Skin of body (tissue), 2 donors: Measurements from ENCODE around the gene PDZRN3. TPM values are rescaled to one million over a fixed set of nuclear protein-coding genes. Genes with fewer than 3 reads are reported as not detected.

ENCODE experiments used
- DNase-seq: peaks from one replicate; lab custom pipeline; 2025; lab: John Stamatoyannopoulos, UW
- total RNA-seq: library from RNA; depleted of rRNA; stranded (reverse); fragments of >200 nt; gene quantifications from one replicate; pipeline ENCODE4 v1.2.3, GENCODE V29; 2014

PDZRN3 gene
- total RNA-seq, 1 donor from 2014 or later = 66.5 TPM

DNA sequence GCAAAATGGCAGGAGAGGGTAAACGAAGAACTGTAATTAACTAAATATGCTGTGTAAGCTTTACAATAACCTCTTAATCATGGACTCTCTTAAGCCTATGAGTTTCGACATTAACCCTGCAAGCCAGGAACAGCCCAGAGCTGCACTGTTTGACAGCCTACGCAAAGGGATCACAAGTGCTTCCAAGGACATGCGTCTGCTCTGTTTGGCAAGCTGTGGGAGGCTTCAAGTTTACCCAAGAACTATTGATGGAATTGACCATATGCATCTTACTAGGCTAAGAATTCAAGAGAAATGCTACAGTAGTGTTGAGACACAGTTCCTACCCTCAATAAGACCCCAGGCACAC is 66.0 kb downstream of the PDZRN3 start:
- DNase-seq = no peak

DNA sequence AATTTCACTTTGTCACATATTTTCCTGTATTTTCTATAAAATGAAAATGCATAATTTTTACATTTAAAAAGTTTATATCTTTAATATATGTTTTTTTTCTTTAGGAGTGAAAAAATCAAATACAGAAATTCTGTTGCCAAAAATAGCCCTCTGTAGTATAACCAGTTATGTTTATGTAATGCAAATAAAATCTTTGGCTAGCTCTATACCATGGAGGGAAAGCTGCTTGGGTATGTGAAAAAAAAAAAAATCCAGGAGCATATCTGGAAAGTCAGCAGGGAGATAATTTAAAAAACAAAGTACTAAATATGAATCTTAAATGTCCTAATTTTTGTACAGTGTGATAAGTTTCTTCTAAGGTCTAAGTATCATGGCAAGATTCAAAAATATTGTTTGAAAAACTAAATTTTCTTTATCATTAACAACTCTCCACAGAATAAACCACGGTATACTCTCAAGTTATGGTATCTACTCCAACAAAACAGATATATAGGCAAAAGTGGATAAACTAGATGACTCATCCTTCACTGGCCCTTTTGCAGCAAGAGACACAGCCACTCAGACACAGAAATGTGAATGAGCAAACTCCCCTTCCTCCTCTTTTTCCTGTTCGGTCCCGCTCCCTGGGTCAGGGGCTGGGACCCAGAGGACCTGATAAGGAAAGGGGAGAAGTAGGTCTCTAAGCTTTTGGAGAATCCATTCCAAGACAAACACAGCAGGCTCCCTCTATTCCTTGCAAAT is 66.6 kb downstream of the PDZRN3 start:
- no peak for DNase-seq

DNA sequence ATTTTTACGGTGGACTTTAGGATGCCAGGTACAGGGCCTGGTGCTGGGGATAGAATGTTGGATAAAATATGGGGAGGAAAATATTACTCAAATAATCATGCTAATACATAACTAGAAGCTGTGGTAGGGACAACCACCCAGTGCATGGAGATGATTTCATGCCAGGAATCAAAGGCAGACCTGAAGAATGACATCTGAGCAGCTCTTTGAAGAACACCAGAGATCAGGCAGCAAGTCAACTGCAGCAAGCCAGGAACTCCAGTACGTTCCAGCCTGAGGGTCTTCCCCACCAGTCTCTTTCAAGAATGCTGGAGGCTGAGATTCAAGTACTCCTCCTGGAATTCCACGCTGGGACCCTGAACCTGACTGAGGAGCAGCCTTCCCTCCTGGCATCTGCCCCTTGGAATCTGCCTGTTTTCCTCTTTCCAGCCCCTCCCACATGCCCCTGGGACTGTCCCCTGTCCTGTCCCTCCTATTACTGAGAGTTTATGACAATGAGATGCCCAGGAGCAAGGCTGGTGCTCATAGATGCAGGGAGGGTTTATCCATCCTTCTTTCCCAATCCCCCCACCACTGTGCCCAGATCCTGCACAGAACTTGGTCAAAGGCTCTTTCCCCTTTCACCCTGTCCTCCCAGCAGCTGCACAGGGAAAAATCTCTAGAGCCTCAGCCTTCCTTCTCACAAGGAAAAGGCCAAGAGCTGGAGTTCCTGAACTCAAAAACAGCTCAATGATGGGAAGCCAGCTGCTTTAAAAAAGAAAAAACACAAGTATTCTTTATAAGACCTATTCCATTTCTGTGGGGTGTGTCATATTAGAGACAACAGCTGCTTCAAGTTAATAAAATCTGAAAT is 68.0 kb downstream of the PDZRN3 start:
- no peak for DNase-seq

DNA sequence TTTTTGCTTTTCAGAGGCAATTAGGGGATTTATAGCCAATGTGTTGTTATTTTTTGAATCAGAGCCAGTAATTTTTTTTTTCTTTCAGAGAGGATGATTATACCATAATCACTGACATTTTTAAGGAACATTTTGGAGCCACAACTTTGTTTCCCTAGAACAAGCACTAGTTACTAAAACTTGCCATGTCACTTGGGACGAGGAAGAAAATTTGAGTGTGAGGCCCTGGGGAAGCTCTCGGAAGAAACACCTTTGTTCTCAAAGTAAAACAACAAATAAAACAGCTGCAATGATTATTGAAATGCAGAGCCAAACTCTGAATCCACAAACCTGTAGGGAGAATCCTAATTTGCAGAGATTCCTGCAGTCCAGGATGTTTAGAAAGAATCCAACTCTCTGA is 69.7 kb downstream of the PDZRN3 start:
- DNase-seq = no peak

DNA sequence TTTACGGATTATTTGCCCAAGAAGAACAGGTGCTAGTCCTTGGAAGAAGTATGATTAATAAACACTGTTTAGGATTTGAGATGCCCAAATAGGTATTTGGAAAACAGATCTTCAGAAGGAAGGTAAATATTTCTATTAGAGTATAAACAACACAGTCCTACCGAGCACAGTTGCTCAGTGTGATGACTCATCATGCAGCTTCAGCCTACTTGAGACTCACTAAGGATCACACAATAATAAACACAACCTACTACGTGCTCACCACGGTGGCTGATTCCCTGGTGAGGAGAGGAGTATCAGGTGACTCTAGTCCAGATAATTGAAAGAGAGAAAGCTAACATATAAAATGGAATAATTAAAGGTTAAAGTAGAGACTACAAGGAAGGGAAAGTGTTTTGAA is 72.0 kb downstream of the PDZRN3 start:
- DNase-seq = no peak

DNA sequence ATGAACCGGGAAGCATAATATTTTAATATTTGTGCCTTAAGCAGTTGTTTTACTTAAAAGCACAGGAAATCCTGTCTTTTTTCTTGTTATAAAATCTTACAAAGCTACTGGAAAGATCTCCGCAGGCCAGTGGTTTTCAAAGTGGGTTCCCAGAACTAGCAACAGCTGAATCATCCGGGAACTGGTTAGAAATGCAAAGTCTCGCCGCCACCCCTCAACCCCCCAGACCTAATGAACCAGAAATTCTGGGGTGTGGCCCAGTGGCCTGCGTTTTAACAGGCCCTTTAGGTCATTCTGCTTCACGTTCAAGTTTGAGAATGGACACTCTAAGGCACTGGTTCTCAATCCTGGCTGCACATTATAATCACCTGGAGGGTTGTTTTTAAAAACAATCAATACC is 74.7 kb downstream of the PDZRN3 start:
- no peak for DNase-seq

DNA sequence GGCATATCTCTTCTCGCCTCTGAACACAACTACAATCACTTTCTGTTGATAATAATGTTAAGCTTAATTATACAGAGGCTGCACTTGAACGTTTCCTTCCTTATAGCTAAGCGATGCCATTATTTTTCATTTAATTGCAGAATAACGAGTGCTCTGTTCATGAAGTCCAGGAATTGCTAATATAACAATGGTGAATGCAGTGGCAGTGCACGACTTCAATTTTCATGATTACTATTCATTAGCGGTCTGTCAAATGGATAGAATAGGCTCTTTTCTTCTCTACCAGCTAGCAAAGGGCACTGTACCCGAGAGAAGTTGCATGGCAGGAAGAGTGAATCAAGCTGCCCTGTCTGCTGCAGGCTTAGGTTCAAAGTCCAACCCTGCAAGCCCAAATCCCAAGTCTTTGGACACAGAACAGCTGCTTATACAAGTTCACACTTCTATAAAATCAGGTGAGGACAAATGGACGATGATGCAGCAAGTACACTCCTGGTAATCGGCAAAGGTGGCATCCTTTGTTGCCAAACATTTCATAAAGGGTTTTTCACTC is 75.6 kb downstream of the PDZRN3 start:
- no peak for DNase-seq

DNA sequence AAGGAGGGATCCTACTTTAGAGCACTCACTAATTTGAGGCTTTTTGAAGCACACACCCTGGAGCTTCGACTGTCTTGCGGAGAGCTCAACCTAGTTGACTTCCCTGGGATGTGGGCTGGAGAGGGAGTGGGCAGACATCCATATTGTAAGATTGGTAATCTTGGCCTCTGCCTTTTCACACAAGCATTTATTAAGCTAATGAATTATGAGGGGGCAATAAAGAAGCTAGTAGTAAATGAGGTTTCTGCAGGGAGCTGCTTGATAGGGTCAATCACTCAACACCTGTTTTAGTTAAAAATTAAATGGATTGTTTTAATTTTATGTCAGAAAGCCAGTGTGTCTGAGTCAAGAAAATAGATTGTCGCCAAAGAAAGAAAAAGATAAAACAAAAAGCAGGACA is 76.3 kb downstream of the PDZRN3 start:
- DNase-seq = no peak

DNA sequence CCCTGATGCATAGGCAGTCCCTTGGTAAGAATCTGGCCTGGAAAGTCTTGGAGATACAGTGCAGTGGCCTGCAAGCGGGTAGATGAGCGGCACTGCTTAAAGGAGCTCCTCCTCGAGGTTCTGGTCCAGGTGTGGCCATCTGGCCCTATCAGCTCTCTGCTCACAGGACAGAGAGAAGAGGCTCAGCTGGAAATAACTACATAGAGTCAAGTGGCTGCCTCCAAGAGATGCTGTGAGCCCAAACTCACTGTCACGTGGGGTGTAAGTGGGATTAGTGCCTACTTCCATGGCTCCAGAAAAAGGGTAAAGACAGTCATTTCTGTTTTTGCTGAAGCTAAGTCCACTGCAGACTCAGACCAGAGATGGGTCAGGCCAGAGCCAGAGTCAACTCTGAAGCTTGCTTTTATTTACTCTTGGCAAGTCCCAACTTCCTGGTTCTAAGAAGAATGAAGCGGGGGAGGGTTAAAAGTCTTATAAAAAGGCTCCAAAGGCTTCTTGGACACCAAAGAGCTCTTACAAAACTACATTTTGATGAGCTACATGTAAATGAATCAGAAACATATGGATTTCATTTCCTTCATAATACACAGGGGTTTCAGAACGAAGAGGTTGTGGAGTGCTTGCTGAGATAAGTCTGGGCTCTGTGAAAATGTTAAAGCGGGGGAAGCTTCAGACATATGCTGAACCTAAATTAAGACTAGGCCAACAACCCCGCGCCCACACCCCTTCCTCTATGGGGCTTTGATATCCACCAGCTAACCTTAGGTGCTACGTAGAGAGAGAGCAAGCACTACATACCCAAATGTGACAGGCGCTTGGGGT is 77.1 kb downstream of the PDZRN3 start:
- peak; percentile 94 for DNase-seq

DNA sequence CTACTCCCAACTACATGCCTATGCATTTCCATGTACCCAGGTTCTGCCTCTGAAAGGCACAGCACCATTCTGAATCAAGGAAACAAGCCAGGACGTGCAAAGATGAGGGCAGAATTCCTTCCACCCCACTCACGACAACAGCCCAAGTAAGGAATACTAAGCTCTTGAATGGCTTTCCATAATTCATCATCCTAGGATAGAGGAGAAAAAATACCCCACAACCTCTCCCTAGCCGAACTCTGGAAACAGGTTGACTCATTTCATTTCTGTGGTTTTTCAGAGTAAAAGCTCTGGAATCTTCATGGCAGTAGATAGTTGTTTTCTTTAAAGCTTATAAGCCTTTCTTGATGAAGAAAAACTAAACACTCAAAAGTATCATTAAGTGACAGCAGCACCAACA is 77.8 kb downstream of the PDZRN3 start:
- no peak for DNase-seq

DNA sequence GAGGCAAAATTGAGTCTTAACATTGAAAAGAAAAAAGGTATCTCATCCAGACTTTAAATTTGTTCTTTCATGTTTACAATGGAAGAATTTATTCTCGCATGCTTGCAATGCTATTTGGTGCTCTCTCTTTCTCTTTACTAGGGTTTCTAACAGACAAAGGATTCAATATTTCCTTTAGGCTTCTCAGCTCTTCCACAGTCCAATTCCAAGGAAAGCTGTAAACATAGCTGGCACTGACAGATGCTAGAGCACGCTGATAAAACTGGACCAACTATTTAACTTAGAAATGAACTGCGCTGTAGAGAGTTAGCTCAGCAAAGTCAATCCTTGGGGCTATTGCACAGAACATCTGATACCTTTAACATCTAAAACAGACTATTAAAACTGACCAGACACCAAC is 81.3 kb downstream of the PDZRN3 start:
- DNase-seq = no peak

DNA sequence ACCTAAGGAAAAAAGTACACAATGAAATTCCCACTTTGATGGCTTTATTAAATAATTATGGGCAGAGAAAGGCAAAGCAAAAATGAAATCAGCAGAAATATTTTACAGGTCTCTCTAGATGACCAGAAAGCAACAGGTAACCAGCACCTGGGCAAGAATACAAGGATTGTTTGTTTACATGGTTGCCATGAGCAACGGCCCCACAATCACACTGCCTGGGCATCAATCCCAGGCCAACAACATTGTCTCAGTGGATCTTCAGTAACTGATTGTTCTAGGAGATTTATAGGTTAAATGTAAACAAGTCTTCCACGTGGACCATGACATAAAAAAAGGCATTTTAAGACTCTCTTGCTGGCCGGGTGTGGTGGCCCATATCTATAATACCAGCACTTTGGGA is 82.6 kb downstream of the PDZRN3 start:
- no peak for DNase-seq

DNA sequence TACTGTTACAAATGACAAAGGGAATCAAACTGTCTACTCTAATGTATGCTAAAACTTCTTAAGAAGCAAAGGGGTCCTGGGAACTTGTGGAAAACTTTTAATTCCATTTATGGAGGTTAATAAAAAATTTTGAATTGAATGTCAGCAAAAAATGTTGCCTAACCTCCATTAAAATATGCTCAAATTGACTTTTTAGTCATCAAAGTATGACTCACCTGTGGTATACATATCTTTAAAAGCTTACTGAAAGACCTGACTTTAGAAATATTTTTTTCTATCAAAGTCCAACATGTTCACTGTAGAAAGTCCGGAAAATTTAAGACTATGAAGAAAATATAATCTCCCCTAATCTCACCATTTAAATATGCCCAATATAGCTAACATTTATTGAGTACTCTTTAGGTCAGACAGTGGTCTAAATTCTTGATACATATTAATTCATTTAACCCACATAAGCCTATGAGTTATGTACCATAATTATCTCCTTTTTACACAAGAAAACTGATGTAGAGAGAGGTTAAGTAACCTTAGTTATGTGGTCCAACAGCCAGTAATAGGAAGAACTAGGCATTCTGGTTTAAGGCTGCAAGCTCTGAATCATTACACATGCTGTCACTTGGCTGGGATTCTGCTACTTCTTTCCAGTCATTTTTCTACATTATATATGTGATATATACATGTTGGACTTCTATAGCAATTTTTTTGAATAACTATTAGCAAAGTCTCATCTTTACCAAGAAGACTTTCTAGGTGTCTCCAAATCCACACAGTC is 83.6 kb downstream of the PDZRN3 start:
- DNase-seq = no peak

DNA sequence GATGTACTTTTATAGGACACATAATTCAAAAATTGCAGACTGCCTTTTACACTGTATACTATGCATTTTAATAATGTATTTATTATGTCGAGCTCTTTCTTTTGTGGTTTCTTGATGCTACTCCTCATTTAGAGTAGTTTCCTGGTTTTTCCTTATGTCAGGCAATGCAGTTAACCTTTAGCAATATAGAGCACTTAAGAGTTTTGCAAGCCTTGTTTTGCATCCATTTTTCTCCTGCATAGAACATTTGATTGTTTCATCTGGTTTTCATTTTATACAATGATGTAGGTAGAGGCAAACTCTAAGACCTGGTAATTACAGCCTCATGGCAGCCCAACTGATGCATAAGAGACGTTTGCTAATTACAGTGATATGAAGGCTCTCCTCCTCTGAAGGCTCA is 86.3 kb downstream of the PDZRN3 start:
- DNase-seq = no peak

DNA sequence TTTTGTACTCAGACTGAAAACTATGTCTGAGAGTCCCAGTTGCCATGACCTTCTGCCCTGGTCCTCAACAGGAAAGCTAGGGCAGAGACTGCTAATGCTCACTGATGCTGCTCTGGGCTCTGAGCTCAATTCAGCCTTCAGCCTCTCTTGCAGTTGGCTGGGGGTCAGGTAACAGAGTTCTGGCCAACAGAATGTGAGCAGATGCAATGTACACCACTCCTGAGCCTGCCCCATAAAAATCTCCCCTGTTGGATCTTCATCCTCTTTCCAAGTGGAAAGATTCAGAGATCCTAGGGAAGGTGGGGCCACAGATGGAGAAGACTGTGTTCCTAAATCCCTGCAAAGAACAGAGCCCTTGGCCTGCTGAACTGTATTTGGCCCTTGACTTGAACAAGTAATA is 87.8 kb downstream of the PDZRN3 start:
- peak; percentile 52 for DNase-seq

DNA sequence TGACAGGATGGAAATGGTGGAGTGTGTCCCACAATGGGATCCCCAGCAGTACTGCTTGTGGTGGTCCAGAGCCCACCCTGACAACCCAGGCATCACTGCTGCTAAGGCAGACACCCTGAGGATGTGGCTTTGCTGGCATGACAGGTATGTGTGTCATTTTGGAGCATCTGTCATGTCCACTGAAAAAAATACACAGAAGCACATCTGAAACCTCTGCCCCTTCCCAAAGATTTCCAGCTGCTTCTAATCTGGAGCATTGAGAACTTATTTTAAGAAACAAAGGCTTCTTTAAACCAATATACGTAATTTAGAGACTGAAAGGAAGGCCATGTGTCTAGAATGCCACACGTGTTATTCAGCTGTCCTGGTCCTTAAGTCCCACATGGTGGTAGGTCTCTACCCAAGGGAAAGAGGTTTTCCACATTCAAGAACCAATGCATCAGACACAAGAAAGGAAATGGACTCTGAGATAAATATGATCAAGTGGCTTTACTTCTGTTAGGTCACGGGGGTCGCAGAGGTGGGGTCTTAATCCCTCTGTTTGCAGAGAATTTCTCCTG is 88.3 kb downstream of the PDZRN3 start:
- peak; percentile 58 for DNase-seq

DNA sequence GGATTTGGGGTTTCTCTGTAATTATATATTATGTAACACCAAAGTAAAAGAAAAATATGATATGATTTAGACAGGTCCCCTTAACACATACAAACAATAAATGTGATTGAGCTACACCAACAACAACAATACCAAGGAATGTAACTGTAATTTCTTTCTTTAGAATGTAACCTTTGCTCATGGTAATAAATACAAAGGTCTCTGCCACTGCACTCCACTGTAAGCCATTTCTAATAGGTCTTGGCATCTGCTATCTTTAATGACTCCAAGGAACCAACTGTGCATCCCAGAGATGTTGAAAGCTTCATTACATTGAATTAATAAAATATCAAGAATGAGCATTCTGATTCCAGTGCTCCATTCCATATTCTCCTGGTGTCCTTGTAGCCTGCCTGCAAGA is 88.8 kb downstream of the PDZRN3 start:
- DNase-seq = no peak

DNA sequence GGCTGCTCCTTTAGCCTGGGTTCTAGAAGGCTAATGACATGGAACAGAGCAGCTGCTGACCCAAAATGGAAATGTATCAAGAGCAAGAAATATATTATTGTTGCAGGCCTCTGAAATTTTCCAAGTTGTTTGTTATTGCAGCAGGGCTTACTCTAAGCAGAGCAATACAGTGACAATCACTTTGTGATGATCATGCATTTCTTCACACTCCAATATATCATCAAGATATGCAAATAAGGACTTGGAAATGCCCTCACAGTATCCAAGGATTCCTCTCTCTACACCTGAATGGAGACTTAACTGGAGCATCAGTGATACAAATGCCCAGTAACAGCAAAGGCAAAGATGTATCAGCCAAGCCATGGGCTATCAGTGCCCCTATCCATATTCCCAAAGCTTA is 89.6 kb downstream of the PDZRN3 start:
- DNase-seq = no peak

DNA sequence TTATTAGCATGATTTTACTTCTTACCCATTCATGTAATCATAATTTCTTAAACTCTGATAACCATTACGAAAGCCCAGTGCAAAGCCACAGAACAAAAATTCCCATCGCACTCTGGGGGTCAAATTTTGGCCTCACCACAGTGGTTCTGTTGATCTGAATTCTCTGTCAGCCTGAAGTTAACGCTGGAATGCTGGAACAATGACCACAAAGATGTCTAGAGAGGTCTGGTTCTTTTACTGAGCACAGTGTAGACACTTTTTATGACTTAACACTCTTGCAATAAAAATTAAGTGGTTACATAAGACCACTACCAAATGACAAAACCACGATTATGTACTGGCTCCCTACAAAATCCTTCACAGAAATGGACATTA is 94.7 kb downstream of the PDZRN3 start:
- no peak for DNase-seq

DNA sequence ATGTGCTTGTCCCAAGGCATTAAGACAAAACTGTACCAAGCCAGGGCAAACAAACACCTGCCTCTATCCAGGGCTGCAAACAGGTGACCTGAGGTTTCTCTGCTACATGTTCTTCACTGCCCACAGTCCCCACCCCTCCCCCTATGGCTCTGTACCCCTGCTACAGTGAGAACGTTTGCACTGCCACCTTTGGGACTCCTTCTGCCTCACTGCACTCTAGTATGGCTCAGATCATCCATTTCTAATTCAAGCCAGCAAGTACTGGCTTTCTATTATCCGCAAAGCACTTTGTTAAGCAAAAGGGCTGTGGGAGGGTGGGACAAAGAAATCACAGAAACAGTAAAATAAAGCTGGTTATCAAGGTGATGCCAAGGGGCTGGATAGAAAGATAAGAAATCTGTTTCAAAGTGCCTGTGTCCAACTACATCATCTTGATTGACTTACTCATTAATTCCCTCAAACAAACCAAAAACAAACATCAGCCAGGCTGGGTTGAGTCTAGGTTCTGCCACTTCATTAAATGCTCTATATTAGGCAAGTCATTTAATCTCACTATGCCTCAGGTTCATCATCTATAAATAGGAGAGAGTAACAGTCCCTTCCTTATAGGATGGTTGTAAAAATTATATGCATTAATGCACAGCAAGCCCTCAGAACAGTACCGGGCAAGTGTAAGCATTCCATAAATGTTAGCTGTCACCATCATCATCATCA is 95.3 kb downstream of the PDZRN3 start:
- DNase-seq = no peak
